ENCODE measurements around the gene BMPR2. TPM values are rescaled to one million over a fixed set of nuclear protein-coding genes. Genes with fewer than 3 reads are reported as not detected.

The BMPR2 gene
- total RNA-seq, 1 experiment from 2014 or later, result 12.8 TPM

GRCh38 chr2:202418027-202418426 is 41.9 kb downstream of the BMPR2 start:
- Histone ChIP-seq H3K27me3 (ENCODE audit: insufficient read depth, low read length) (no peaks in the 10 kb centered on the region), H3K4me3 (replicated peaks in 1 of 2; ENCODE audit: low read depth in 1 of 2, low read length in 2 of 2) (no peak overlapping the region), H3K36me3 (ENCODE audit: control insufficient read depth in 1 of 2, insufficient read depth in 2 of 2, low read length in 2 of 2) (no peaks in the 10 kb centered on the region), H3K79me2 (ENCODE audit: insufficient read depth, low read length) (no peaks in the 10 kb centered on the region), H3K4me1 (ENCODE audit: control insufficient read depth in 1 of 2, insufficient read depth in 2 of 2, low read length in 2 of 2) (no peaks in the 10 kb centered on the region), H3K9me3 (ENCODE audit: control insufficient read depth in 1 of 2, insufficient read depth in 1 of 2, low read depth in 1 of 2, low read length in 2 of 2) (no peaks in the 10 kb centered on the region), H3K4me2 (ENCODE audit: low read length) (no peak overlapping the region), H3K9me2 (ENCODE audit: insufficient read depth) (no peaks in the 10 kb centered on the region), H4K20me1 (ENCODE audit: insufficient read depth) (no peaks in the 10 kb centered on the region), H2AFZ (ENCODE audit: low read depth, low read length, poor library complexity, severe bottlenecking) (no peak overlapping the region), H3K9ac (ENCODE audit: low read length) (no peak overlapping the region), H3K27ac (ENCODE audit: low read depth, low read length) (no peak overlapping the region)
- no peak for TF ChIP-seq TCF7L2 (IDR thresholded peaks at IDR 0.05; ENCODE audit: borderline replicate concordance, extremely low read depth, insufficient read depth, insufficient read length)
- TF ChIP-seq, protein P1, sequence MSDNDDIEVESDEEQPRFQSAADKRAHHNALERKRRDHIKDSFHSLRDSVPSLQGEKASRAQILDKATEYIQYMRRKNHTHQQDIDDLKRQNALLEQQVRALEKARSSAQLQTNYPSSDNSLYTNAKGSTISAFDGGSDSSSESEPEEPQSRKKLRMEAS (IDR thresholded peaks at IDR 0.05), result no peak
- no peak for TF ChIP-seq FOSL1 (IDR thresholded peaks at IDR 0.05; ENCODE audit: low read depth)
- ATAC-seq, result no peak
- DNase-seq (ENCODE audit: low read depth, low spot score), result no peak
- POLR2A ChIA-PET, result no interaction called here
- CTCF ChIA-PET, result no interaction called here
- RAD21 ChIA-PET (ENCODE audit: low non-redundant PET in 1 of 2, low total read pairs in 2 of 2, uncharacterized antibody in 2 of 2, unreplicated experiment in 2 of 2), result no interaction called here
- no TSS peak for BruUV-seq (replicated peaks)
- intact Hi-C loops (cut with micrococcal nuclease), result no loop called here

DNA sequence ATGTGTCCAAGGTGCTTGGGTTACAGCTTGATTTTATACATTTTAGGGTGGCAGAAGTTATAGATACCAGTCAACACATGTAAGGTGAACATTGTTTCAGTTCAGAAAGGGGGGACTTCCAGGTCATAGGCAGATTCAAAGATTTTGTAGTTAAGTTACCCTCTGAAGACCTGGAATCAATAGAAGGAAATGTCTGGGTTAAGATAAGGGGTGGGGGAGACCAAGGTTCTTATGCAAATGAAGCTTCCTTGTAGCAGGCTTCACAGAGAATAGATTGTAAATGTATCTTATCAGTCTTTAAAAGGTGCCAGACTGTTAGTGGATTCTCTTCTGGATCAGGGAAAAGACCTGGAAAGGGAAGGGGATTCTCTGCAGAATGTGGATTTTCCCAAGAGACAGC is 42.4 kb downstream of the BMPR2 start:
- DNase-seq (ENCODE audit: low read depth, low spot score) (no peak), ATAC-seq (no peak)
- RAD21 ChIA-PET (ENCODE audit: low non-redundant PET in 1 of 2, low total read pairs in 2 of 2, uncharacterized antibody in 2 of 2, unreplicated experiment in 2 of 2), result no interaction called here
- no peaks in the 10 kb centered on the region for H3K36me3 ChIP-seq (ENCODE audit: control insufficient read depth in 1 of 2, insufficient read depth in 2 of 2, low read length in 2 of 2)
- H3K9me2 ChIP-seq (ENCODE audit: insufficient read depth), result no peaks in the 10 kb centered on the region
- no peak overlapping the region for H3K27ac ChIP-seq (ENCODE audit: low read depth, low read length)
- POLR2A ChIA-PET, result no interaction called here
- BruUV-seq (replicated peaks), result no TSS peak
- no peak overlapping the region for H3K4me2 ChIP-seq (ENCODE audit: low read length)
- H3K4me1 ChIP-seq (ENCODE audit: control insufficient read depth in 1 of 2, insufficient read depth in 2 of 2, low read length in 2 of 2), result no peaks in the 10 kb centered on the region
- no peaks in the 10 kb centered on the region for H3K27me3 ChIP-seq (ENCODE audit: insufficient read depth, low read length)
- CTCF ChIA-PET, result no interaction called here
- TF ChIP-seq POLR2AphosphoS5 (IDR thresholded peaks at IDR 0.05; ENCODE audit: low read depth, low read length), result no peak
- TF ChIP-seq SRF (IDR thresholded peaks at IDR 0.05; ENCODE audit: low read depth), result no peak
- no peak for TF ChIP-seq SP1 (IDR thresholded peaks at IDR 0.05; ENCODE audit: low read depth)
- TF ChIP-seq YY1 (IDR thresholded peaks at IDR 0.05; ENCODE audit: extremely low read depth, insufficient replicate concordance, low read depth, low read length), result no peak
- no peak for TF ChIP-seq EGR1 (IDR thresholded peaks at IDR 0.05; ENCODE audit: low read depth)
- no peak for TF ChIP-seq EZH2 (IDR thresholded peaks at IDR 0.05)
- no peak for TF ChIP-seq POLR2A (IDR thresholded peaks at IDR 0.05; ENCODE audit: borderline replicate concordance, extremely low read depth, insufficient read depth, insufficient read length)
- no peak for TF ChIP-seq CTCF (IDR thresholded peaks at IDR 0.05 in 2 of 3, conservative IDR thresholded peaks at IDR 0.05 in 1 of 3; ENCODE audit: borderline replicate concordance in 1 of 3, insufficient read depth in 1 of 3, low read depth in 2 of 3, low read length in 2 of 3)
- TF ChIP-seq ZFX (IDR thresholded peaks at IDR 0.05), result no peak
- no peak for TF ChIP-seq ELF1 (IDR thresholded peaks at IDR 0.05; ENCODE audit: borderline replicate concordance, low read depth)
- TF ChIP-seq TCF7L2 (IDR thresholded peaks at IDR 0.05; ENCODE audit: borderline replicate concordance, extremely low read depth, insufficient read depth, insufficient read length), result no peak
- no peak for TF ChIP-seq EZH2phosphoT487 (IDR thresholded peaks at IDR 0.05; ENCODE audit: borderline replicate concordance)
- TF ChIP-seq FOSL1 (IDR thresholded peaks at IDR 0.05; ENCODE audit: low read depth), result no peak
- TF ChIP-seq, protein P2, sequence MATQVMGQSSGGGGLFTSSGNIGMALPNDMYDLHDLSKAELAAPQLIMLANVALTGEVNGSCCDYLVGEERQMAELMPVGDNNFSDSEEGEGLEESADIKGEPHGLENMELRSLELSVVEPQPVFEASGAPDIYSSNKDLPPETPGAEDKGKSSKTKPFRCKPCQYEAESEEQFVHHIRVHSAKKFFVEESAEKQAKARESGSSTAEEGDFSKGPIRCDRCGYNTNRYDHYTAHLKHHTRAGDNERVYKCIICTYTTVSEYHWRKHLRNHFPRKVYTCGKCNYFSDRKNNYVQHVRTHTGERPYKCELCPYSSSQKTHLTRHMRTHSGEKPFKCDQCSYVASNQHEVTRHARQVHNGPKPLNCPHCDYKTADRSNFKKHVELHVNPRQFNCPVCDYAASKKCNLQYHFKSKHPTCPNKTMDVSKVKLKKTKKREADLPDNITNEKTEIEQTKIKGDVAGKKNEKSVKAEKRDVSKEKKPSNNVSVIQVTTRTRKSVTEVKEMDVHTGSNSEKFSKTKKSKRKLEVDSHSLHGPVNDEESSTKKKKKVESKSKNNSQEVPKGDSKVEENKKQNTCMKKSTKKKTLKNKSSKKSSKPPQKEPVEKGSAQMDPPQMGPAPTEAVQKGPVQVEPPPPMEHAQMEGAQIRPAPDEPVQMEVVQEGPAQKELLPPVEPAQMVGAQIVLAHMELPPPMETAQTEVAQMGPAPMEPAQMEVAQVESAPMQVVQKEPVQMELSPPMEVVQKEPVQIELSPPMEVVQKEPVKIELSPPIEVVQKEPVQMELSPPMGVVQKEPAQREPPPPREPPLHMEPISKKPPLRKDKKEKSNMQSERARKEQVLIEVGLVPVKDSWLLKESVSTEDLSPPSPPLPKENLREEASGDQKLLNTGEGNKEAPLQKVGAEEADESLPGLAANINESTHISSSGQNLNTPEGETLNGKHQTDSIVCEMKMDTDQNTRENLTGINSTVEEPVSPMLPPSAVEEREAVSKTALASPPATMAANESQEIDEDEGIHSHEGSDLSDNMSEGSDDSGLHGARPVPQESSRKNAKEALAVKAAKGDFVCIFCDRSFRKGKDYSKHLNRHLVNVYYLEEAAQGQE (IDR thresholded peaks at IDR 0.05; ENCODE audit: low read depth), result no peak
- no peak overlapping the region for H3K4me3 ChIP-seq (replicated peaks in 1 of 2; ENCODE audit: low read depth in 1 of 2, low read length in 2 of 2)
- intact Hi-C loops (cut with micrococcal nuclease), result no loop called here
- no peaks in the 10 kb centered on the region for H4K20me1 ChIP-seq (ENCODE audit: insufficient read depth)
- H3K9me3 ChIP-seq (ENCODE audit: control insufficient read depth in 1 of 2, insufficient read depth in 1 of 2, low read depth in 1 of 2, low read length in 2 of 2), result no peaks in the 10 kb centered on the region
- no peaks in the 10 kb centered on the region for H3K79me2 ChIP-seq (ENCODE audit: insufficient read depth, low read length)
- H2AFZ ChIP-seq (ENCODE audit: low read depth, low read length, poor library complexity, severe bottlenecking), result no peak overlapping the region
- H3K9ac ChIP-seq (ENCODE audit: low read length), result no peak overlapping the region

Data from HCT116 (cell line).